ENCODE results near the gene DYNLL2.
A peak's percentile ranks its signal among the peaks of the same experiment; 100 is the strongest.

DYNLL2 gene

DNA sequence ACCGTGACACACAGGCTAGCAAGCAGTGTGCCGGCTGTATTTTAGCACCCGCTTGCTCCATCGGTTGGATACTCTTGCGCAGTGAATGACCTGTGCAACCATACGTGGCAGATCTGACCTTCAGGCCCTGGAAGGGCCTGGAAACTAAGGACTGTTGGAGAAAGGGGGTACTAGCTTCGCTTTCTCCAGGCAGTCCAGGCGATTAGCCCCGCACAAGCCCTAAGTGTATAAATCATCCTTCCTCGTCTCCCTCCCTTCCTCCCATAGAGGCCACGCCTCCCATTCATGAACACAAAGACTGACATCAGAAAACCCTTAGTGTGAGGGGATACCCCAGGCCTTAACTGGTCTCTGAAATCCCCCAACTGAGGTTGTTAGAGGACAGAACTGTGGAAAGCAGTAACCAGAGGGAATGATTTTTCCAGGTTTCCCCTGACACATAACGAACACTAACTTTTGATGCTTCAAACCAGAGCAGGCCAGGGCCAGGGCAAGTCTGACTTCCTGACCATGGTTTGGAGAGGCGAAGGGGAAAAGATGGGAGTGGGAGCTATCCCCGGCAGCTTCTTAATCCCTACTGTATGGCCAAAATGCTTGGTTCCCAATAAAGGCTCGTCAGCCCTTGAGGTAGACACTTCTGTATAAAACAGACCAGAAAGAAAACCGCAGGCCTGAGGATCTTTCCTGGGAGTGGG lies 1.4 kb upstream of the DYNLL2 start:
- no CpG with 5 or more reads among the region's 16 CpGs for WGBS (ENCODE audit: extremely low coverage, insufficient coverage, insufficient read length)
- H3K4me3 ChIP-seq (ENCODE audit: low read depth, low read length): no peak overlapping the region

DNA sequence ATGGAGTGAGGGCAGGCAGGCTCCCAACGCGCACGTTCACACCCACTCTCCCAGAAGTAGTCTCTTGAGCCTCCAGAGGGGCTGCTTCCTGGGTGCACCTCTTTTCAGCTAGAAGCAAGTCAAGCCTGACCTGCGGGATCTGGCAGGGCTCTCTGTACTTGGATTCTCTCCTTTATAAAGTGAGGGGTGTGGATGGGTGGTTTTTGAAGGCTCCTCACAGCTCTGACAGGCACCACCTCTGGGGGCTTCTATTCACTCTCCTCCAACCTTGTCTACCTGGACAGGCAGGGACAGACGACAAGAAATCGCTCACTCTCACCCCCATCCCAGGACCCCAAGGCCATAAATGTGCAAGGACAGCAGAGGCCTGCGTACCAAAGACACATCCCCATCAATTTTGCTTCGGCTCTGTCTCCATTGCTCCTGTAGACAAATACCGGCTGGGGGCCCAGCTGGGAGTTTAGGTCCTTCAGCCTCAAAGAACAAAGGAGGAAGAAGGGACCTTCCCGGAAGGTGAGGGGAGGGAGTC lies 814 bp upstream of the DYNLL2 start:
- H3K27ac ChIP-seq (ENCODE audit: low read depth, low read length): peak overlapping the region; percentile 72

More for the DNA sequence above, 1.4 kb upstream of the DYNLL2 start:
- no peak overlapping the region for H3K23ac ChIP-seq (ENCODE audit: low read length)
- H3K4me1 ChIP-seq (ENCODE audit: control insufficient read depth in 1 of 2, insufficient read depth in 2 of 2, low read length in 2 of 2): peaks cover 16 to 18% of the 10 kb centered on the region in 2 experiments
- no peak overlapping the region for H3K4me2 ChIP-seq (ENCODE audit: low read length)
- H3K9me3 ChIP-seq (ENCODE audit: insufficient read depth, low read depth, low read length): peaks cover 1% of the 10 kb centered on the region
- H3K4ac ChIP-seq (ENCODE audit: low read depth, low read length): peak overlapping the region; percentile 20
- H2BK12ac ChIP-seq (ENCODE audit: low read length): peak overlapping the region; percentile 96
- H4K12ac ChIP-seq (ENCODE audit: low read depth, low read length): peak overlapping the region; percentile 98
- H3K27ac ChIP-seq (ENCODE audit: low read depth, low read length): no peak overlapping the region
- peaks cover 16% of the 10 kb centered on the region for H3K79me1 ChIP-seq (ENCODE audit: low read length)
- peak overlapping the region; percentile 56 for H2AFZ ChIP-seq (ENCODE audit: insufficient read depth, low read length, poor library complexity)
- peaks cover 26% of the 10 kb centered on the region for H3K79me2 ChIP-seq (ENCODE audit: control insufficient read depth, insufficient read depth, low read length, poor library complexity)
- H4K91ac ChIP-seq (ENCODE audit: low read depth, low read length): peak overlapping the region; percentile 99
- H2BK5ac ChIP-seq (ENCODE audit: low read depth, low read length, poor library complexity): peak overlapping the region; percentile 97
- H2AK5ac ChIP-seq (ENCODE audit: low read length): peak overlapping the region; percentile 97
- DNase-seq: no peak
- H3K36me3 ChIP-seq (ENCODE audit: control insufficient read depth in 1 of 2, insufficient read depth in 2 of 2, low read length in 2 of 2): peaks cover 8 to 10% of the 10 kb centered on the region in 2 experiments
- H3K9ac ChIP-seq (ENCODE audit: low read length): no peak overlapping the region
- H3K14ac ChIP-seq (ENCODE audit: low read length): peak overlapping the region; percentile 95
- no peaks in the 10 kb centered on the region for H3K27me3 ChIP-seq (ENCODE audit: insufficient read depth, low read length)
- H3K18ac ChIP-seq (ENCODE audit: low read length): peak overlapping the region; percentile 91
- peak overlapping the region; percentile 94 for H4K8ac ChIP-seq (ENCODE audit: low read depth, low read length)
- peak overlapping the region; percentile 90 for H2BK120ac ChIP-seq (ENCODE audit: insufficient read depth, low read length, poor library complexity)

DNA sequence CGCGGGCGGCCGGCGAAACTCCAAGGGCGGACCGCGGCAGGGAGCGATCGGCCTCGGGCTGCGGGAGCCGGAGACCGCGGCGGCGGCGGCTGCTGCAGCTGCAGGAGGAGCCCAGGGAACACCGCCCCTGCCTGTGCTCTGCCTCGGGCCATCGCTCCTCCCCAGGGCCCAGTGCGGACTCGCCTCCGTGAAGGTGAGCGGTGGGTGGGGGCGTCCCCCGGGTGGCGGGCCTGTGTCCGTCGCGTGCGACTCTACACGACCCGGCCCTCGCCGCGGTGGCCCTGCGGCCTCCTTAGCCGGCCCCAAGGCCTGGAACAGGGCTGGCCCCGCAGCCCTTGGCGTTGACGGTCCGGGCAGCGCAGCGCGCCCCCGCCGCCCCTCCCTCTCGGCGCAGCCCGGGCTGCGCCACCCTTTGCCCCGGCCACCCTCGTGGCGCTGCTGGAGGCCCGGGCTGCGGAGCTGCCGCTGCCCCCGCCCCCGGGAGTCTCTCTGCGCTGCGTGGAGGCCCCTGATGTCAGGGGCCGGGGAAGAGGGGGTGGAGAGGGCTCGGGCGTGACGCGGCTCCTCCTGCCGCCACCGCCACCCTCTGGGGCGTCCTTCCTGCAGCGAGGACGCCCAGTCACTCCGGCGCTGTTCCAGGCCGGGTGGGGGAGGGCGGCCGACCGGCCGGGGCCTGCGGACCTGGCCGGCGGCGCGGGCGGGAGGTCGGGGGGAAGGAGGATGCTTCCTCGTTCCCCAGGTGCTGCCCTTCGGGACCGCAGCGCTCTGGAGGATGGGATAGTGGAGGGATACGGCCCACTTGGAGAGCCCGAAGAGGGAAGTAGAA lies 485 bp downstream of the DYNLL2 start:
- Histone ChIP-seq H2AFZ (ENCODE audit: insufficient read depth, low read length, poor library complexity) (peak overlapping the region; percentile 9), H3K23ac (ENCODE audit: low read length) (no peak overlapping the region), H3K79me2 (ENCODE audit: control insufficient read depth, insufficient read depth, low read length, poor library complexity) (peaks cover 28% of the 10 kb centered on the region), H2BK120ac (ENCODE audit: insufficient read depth, low read length, poor library complexity) (peak overlapping the region; percentile 79), H3K9ac (ENCODE audit: low read length) (peak overlapping the region; percentile 89), H4K12ac (ENCODE audit: low read depth, low read length) (no peak overlapping the region), H3K14ac (ENCODE audit: low read length) (peak overlapping the region; percentile 70), H2AK5ac (ENCODE audit: low read length) (no peak overlapping the region), H4K91ac (ENCODE audit: low read depth, low read length) (peak overlapping the region; percentile 65), H2BK12ac (ENCODE audit: low read length) (no peak overlapping the region), H3K79me1 (ENCODE audit: low read length) (peaks cover 16% of the 10 kb centered on the region), H3K27me3 (ENCODE audit: insufficient read depth, low read length) (no peaks in the 10 kb centered on the region), H3K18ac (ENCODE audit: low read length) (peak overlapping the region; percentile 10), H3K4me2 (ENCODE audit: low read length) (peak overlapping the region; percentile 80), H3K9me3 (ENCODE audit: insufficient read depth, low read depth, low read length) (peaks cover 1% of the 10 kb centered on the region), H2BK5ac (ENCODE audit: low read depth, low read length, poor library complexity) (peak overlapping the region; percentile 70), H3K4me3 (ENCODE audit: low read depth, low read length) (peak overlapping the region; percentile 99), H3K27ac (ENCODE audit: low read depth, low read length) (peak overlapping the region; percentile 29), H3K4ac (ENCODE audit: low read depth, low read length) (peak overlapping the region; percentile 65), H4K8ac (ENCODE audit: low read depth, low read length) (peak overlapping the region; percentile 2), H3K4me1 (ENCODE audit: control insufficient read depth in 1 of 2, insufficient read depth in 2 of 2, low read length in 2 of 2) (peaks cover 16 to 18% of the 10 kb centered on the region in 2 experiments), H3K36me3 (ENCODE audit: control insufficient read depth in 1 of 2, insufficient read depth in 2 of 2, low read length in 2 of 2) (peaks cover 20 to 25% of the 10 kb centered on the region in 2 experiments)
- peak; percentile 18 to 41 for DNase-seq
- no CpG with 5 or more reads among the region's 92 CpGs for WGBS (ENCODE audit: extremely low coverage, insufficient coverage, insufficient read length)

More for the DNA sequence above, 814 bp upstream of the DYNLL2 start:
- Histone ChIP-seq H4K8ac (ENCODE audit: low read depth, low read length) (peak overlapping the region; percentile 94), H3K4ac (ENCODE audit: low read depth, low read length) (peak overlapping the region; percentile 90), H3K79me1 (ENCODE audit: low read length) (peaks cover 16% of the 10 kb centered on the region), H3K36me3 (ENCODE audit: control insufficient read depth in 1 of 2, insufficient read depth in 2 of 2, low read length in 2 of 2) (peaks cover 12 to 14% of the 10 kb centered on the region in 2 experiments), H4K12ac (ENCODE audit: low read depth, low read length) (peak overlapping the region; percentile 98), H3K4me2 (ENCODE audit: low read length) (peak overlapping the region; percentile 56), H3K23ac (ENCODE audit: low read length) (no peak overlapping the region), H3K4me1 (ENCODE audit: control insufficient read depth in 1 of 2, insufficient read depth in 2 of 2, low read length in 2 of 2) (peaks cover 16 to 18% of the 10 kb centered on the region in 2 experiments), H3K27me3 (ENCODE audit: insufficient read depth, low read length) (no peaks in the 10 kb centered on the region), H2BK120ac (ENCODE audit: insufficient read depth, low read length, poor library complexity) (peak overlapping the region; percentile 90), H3K9ac (ENCODE audit: low read length) (no peak overlapping the region), H2AFZ (ENCODE audit: insufficient read depth, low read length, poor library complexity) (peak overlapping the region; percentile 75), H4K91ac (ENCODE audit: low read depth, low read length) (peak overlapping the region; percentile 99), H3K4me3 (ENCODE audit: low read depth, low read length) (no peak overlapping the region), H2BK12ac (ENCODE audit: low read length) (peak overlapping the region; percentile 96), H2BK5ac (ENCODE audit: low read depth, low read length, poor library complexity) (peak overlapping the region; percentile 97), H3K18ac (ENCODE audit: low read length) (peak overlapping the region; percentile 91), H3K14ac (ENCODE audit: low read length) (peak overlapping the region; percentile 95), H2AK5ac (ENCODE audit: low read length) (peak overlapping the region; percentile 97), H3K79me2 (ENCODE audit: control insufficient read depth, insufficient read depth, low read length, poor library complexity) (peaks cover 28% of the 10 kb centered on the region), H3K9me3 (ENCODE audit: insufficient read depth, low read depth, low read length) (peaks cover 1% of the 10 kb centered on the region)
- no CpG with 5 or more reads among the region's 10 CpGs for WGBS (ENCODE audit: extremely low coverage, insufficient coverage, insufficient read length)
- DNase-seq: no peak

DNA sequence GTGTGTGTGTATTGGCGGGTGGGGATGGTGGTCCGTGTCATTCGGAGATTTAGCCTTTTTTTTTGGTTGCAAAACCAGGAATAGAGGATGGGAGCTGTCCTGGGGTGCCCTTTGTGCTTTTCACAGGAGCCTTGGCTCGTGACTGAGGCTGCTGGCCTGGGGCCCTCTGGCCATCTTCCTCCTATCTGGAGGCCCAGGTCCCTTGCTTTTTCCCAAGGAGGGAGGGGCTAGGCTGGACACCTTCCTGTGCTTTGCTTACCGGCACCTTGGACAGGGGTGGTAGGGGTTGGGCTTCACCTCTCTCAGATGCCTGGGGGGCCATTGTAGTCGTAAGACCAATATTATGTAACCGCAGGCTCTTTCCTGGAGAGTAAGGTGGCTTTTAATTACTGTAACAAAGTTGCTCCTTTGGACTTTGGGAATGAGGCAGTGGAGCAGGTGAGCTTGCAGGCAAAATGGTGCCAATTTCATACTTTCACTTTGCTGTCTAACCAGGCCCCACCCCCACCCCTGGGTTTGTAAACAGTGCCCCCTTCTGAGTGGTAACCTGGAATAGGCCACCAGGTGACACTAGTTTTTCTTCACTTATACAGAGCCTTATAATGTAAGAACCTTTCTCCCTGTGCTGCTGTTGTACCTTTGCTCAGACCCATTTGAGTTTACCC lies 1.2 kb downstream of the DYNLL2 start:
- Histone ChIP-seq H2AFZ (ENCODE audit: insufficient read depth, low read length, poor library complexity) (no peak overlapping the region), H3K23ac (ENCODE audit: low read length) (no peak overlapping the region), H4K91ac (ENCODE audit: low read depth, low read length) (no peak overlapping the region), H3K27ac (ENCODE audit: low read depth, low read length) (peak overlapping the region; percentile 29), H2BK12ac (ENCODE audit: low read length) (no peak overlapping the region), H3K4ac (ENCODE audit: low read depth, low read length) (peak overlapping the region; percentile 65), H3K79me1 (ENCODE audit: low read length) (peaks cover 16% of the 10 kb centered on the region), H4K12ac (ENCODE audit: low read depth, low read length) (no peak overlapping the region), H2BK120ac (ENCODE audit: insufficient read depth, low read length, poor library complexity) (no peak overlapping the region), H3K9me3 (ENCODE audit: insufficient read depth, low read depth, low read length) (peaks cover 1% of the 10 kb centered on the region), H3K9ac (ENCODE audit: low read length) (peak overlapping the region; percentile 89), H3K14ac (ENCODE audit: low read length) (peak overlapping the region; percentile 45), H3K18ac (ENCODE audit: low read length) (peak overlapping the region; percentile 9), H3K36me3 (ENCODE audit: control insufficient read depth in 1 of 2, insufficient read depth in 2 of 2, low read length in 2 of 2) (peaks cover 26 to 32% of the 10 kb centered on the region in 2 experiments), H3K4me3 (ENCODE audit: low read depth, low read length) (peak overlapping the region; percentile 99), H2AK5ac (ENCODE audit: low read length) (no peak overlapping the region), H3K4me1 (ENCODE audit: control insufficient read depth in 1 of 2, insufficient read depth in 2 of 2, low read length in 2 of 2) (peaks cover 16 to 18% of the 10 kb centered on the region in 2 experiments), H2BK5ac (ENCODE audit: low read depth, low read length, poor library complexity) (no peak overlapping the region), H4K8ac (ENCODE audit: low read depth, low read length) (no peak overlapping the region), H3K4me2 (ENCODE audit: low read length) (peak overlapping the region; percentile 80), H3K27me3 (ENCODE audit: insufficient read depth, low read length) (no peaks in the 10 kb centered on the region), H3K79me2 (ENCODE audit: control insufficient read depth, insufficient read depth, low read length, poor library complexity) (peaks cover 28% of the 10 kb centered on the region)
- WGBS (ENCODE audit: extremely low coverage, insufficient coverage, insufficient read length): no CpG with 5 or more reads among the region's 7 CpGs
- DNase-seq: peak; percentile 59 to 73
